Transverse colon (tissue), 4 donors: ENCODE data around the gene C10orf90.

Source experiments
- EP300 ChIP-seq: sonication (generic); formaldehyde crosslinking; IDR thresholded peaks from one replicate; pipeline ENCODE4 v1.6.1; 2017; ENCODE audit warnings: antibody characterized with exemption, low read depth
- POLR2A ChIP-seq: fragments of 450-650 bp; IDR thresholded peaks from one replicate; pipeline ENCODE4 v1.6.1; 2016; ENCODE audit warnings: antibody characterized with exemption, mild to moderate bottlenecking, moderate library complexity
- POLR2AphosphoS5 ChIP-seq, 3 donors: sonication (generic); formaldehyde crosslinking; IDR thresholded peaks; one replicate each; pipeline ENCODE4 v1.6.1; 2016; ENCODE audit warnings: antibody characterized with exemption in 3 of 3
- TF ChIP-seq, protein P1 (sequence below), 5 experiments: fragments of 200-600 bp in 3 of 5; fragments of 450-650 bp in 2 of 5; sonication (generic) in 3 of 5; IDR thresholded peaks; 1 replicate in 2 of 5; 2 replicates in 3 of 5; pipeline ENCODE4 v1.5.1; 2016 to 2017; ENCODE audit warnings: antibody characterized with exemption in 5 of 5, inconsistent platforms in 3 of 5, mild to moderate bottlenecking in 2 of 5, moderate library complexity in 1 of 5

DNA sequence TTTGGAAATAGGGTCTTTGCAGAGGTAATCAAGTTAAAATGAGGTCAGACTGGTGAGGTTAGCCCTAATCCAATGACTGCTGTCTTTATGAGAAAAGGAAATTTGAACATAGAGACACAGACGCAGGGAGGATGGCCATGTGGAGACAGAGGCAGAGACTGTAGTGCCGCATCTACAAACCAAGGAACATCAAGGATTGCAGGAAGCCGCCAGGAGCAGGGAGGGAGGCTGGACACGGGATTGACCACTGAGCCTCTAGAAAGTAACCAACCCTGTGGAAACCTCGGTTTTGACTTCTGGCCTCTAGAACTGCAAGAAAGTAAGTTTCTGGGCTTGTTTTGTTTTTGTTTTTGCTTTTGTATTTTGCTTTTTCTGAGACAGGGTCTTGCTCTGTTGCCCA lies 213.9 kb downstream of the C10orf90 start:
- TF ChIP-seq, protein P1, sequence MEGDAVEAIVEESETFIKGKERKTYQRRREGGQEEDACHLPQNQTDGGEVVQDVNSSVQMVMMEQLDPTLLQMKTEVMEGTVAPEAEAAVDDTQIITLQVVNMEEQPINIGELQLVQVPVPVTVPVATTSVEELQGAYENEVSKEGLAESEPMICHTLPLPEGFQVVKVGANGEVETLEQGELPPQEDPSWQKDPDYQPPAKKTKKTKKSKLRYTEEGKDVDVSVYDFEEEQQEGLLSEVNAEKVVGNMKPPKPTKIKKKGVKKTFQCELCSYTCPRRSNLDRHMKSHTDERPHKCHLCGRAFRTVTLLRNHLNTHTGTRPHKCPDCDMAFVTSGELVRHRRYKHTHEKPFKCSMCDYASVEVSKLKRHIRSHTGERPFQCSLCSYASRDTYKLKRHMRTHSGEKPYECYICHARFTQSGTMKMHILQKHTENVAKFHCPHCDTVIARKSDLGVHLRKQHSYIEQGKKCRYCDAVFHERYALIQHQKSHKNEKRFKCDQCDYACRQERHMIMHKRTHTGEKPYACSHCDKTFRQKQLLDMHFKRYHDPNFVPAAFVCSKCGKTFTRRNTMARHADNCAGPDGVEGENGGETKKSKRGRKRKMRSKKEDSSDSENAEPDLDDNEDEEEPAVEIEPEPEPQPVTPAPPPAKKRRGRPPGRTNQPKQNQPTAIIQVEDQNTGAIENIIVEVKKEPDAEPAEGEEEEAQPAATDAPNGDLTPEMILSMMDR (IDR thresholded peaks at IDR 0.05) = no peak
- no peak for TF ChIP-seq POLR2A
- TF ChIP-seq EP300 = no peak
- no peak for TF ChIP-seq POLR2AphosphoS5 (IDR thresholded peaks at IDR 0.05)
